Skeletal muscle tissue (tissue), 4 donors: ENCODE results near the gene SUSD6. TPM values are rescaled to one million over a fixed set of nuclear protein-coding genes. Genes with fewer than 3 reads are reported as not detected.
A peak's percentile ranks its signal among the peaks of the same experiment; 100 is the strongest.

ENCODE experiments used
- H3K27ac ChIP-seq: one replicate; pipeline ENCODE4 v1.7.0; 2013; ENCODE audit warnings: mild to moderate bottlenecking, low read depth, low read length, inconsistent platforms
- H3K27me3 ChIP-seq, 3 donors: one replicate each; pipeline ENCODE4 v1.7.0; 2013; ENCODE audit warnings: low read length in 3 of 3; ENCODE audit not compliant: control insufficient read depth in 3 of 3, insufficient read depth in 3 of 3
- H3K36me3 ChIP-seq, 3 donors: one replicate each; pipeline ENCODE4 v1.7.0; 2013; ENCODE audit warnings: low read length in 3 of 3; ENCODE audit not compliant: control insufficient read depth in 3 of 3, insufficient read depth in 3 of 3
- H3K4me1 ChIP-seq, 3 donors: one replicate each; pipeline ENCODE4 v1.7.0; 2013; ENCODE audit warnings: low read length in 3 of 3, mild to moderate bottlenecking in 3 of 3; ENCODE audit not compliant: control insufficient read depth in 3 of 3, insufficient read depth in 3 of 3
- H3K4me3 ChIP-seq, 3 donors: one replicate each; pipeline ENCODE4 v1.7.0; 2013; ENCODE audit warnings: low read length in 3 of 3
- H3K9ac ChIP-seq, 3 donors: one replicate each; pipeline ENCODE4 v1.7.0; 2013; ENCODE audit warnings: low read length in 3 of 3, mild to moderate bottlenecking in 3 of 3, moderate library complexity in 2 of 3, low read depth in 1 of 3
- H3K9me3 ChIP-seq, 3 donors: one replicate each; pipeline ENCODE4 v1.7.0; 2013; ENCODE audit warnings: low read length in 3 of 3; ENCODE audit not compliant: control insufficient read depth in 3 of 3
- total RNA-seq: library from RNA; depleted of rRNA; stranded (reverse); fragments of >200 nt; gene quantifications from one replicate; pipeline ENCODE4 v1.2.3, GENCODE V29; 2014
- donor health status: Osteomylitis.

The SUSD6 gene
- total RNA-seq, 1 donor from 2014 or later: 10.4 TPM

DNA sequence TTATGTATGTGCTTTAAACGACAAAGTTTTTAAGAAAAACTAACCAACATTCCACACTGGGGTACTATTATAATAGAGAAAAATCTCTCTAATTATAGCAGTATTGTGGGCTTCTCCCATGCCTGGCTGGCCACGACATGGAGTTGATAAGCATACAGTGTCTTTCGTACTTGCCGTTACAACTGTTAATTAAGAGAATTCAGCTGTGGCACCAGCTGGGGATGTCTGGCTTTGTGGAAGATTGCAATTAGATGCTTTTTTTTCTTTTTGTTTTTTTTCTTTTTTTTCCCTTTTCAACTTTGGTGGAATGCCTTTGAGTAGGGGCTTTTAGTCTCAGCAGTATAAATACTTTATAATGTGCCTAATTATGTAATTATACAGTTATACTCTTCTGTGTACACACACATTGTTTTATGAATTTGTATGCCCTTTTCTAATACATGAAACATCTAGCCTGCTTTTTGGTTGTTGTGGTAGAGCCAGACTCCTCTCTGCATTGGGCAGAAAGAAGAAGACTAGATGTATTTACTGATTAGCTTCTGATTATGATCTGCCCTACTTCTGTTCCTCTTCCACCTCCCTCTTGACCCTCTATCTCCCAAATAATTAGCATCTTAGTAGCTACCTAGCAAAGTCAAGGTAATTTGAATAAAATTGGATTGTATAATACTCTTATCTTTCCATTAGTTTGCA, 76.4 kb downstream of the SUSD6 start:
- Histone ChIP-seq H3K36me3 (no peaks in the 10 kb centered on the region), H3K4me1 (peaks cover 34 to 45% (median 37%) of the 10 kb centered on the region in 3 donors), H3K9ac (no peak overlapping the region), H3K9me3 (no peaks in the 10 kb centered on the region), H3K4me3 (no peak overlapping the region), H3K27ac (no peak overlapping the region), H3K27me3 (no peaks in the 10 kb centered on the region)

DNA sequence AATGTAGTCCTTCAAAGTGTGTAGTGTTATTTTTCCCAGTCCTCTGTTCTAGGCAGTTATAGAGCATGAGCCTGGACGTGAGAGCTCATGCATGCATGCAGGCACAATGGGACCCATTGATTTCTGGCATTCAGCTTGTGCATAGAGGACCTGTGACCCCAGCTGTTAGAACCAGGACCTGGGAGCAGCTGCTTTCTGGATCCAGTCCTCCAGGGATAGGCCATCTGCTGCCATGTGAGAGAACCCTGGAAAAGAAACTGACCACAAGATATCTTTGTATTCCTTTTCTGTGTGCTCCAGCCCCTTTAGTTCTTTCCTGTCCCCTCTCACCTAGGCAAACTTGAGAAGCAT, 76.9 kb downstream of the SUSD6 start:
- Histone ChIP-seq H3K9me3 (no peaks in the 10 kb centered on the region), H3K4me3 (no peak overlapping the region), H3K4me1 (peaks cover 37 to 45% (median 38%) of the 10 kb centered on the region in 3 donors), H3K27me3 (no peaks in the 10 kb centered on the region), H3K36me3 (no peaks in the 10 kb centered on the region), H3K27ac (no peak overlapping the region), H3K9ac (no peak overlapping the region)

- Histone ChIP-seq H3K9me3 (no peaks in the 10 kb centered on the region), H3K27me3 (no peaks in the 10 kb centered on the region), H3K36me3 (no peaks in the 10 kb centered on the region), H3K4me3 (no peak overlapping the region), H3K4me1 (peaks cover 35 to 43% (median 43%) of the 10 kb centered on the region in 3 donors), H3K9ac (no peak overlapping the region), H3K27ac (no peak overlapping the region)
Measured at GRCh38 chr14:69690042-69690441, 78.6 kb downstream of the SUSD6 start.

GRCh38 chr14:69692594-69692993, 81.2 kb downstream of the SUSD6 start:
- Histone ChIP-seq H3K27ac (peak overlapping the region; percentile 9), H3K9ac (no peak overlapping the region), H3K9me3 (no peaks in the 10 kb centered on the region), H3K4me3 (no peak overlapping the region), H3K36me3 (no peaks in the 10 kb centered on the region), H3K27me3 (no peaks in the 10 kb centered on the region), H3K4me1 (peaks cover 43 to 53% (median 53%) of the 10 kb centered on the region in 3 donors)

DNA sequence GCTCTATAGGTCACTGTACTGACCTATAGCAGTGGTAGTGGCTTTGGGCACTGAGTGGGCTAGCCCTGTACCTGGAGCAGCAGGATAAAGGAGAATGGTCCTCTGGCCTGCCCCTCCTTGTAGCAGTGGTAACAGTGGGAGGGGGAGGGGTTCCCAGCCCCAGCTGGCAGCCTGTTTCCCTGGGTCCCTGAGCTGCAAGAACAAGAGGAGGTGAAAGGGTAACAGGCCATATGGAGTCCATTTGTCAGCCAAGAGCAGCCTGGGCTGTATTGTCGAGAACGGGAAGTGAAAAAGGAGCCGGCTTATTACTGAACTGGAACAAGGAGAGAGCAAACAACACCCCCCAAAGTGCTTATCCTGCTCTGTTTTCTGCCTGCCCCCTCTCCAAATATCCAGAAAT, 81.7 kb downstream of the SUSD6 start:
- no peak overlapping the region for H3K4me3 ChIP-seq
- H3K27me3 ChIP-seq: no peaks in the 10 kb centered on the region
- H3K9ac ChIP-seq: no peak overlapping the region
- H3K9me3 ChIP-seq: no peaks in the 10 kb centered on the region
- peaks cover 43 to 53% (median 50%) of the 10 kb centered on the region in 3 donors for H3K4me1 ChIP-seq
- no peaks in the 10 kb centered on the region for H3K36me3 ChIP-seq
- peak overlapping the region; percentile 9 for H3K27ac ChIP-seq

DNA sequence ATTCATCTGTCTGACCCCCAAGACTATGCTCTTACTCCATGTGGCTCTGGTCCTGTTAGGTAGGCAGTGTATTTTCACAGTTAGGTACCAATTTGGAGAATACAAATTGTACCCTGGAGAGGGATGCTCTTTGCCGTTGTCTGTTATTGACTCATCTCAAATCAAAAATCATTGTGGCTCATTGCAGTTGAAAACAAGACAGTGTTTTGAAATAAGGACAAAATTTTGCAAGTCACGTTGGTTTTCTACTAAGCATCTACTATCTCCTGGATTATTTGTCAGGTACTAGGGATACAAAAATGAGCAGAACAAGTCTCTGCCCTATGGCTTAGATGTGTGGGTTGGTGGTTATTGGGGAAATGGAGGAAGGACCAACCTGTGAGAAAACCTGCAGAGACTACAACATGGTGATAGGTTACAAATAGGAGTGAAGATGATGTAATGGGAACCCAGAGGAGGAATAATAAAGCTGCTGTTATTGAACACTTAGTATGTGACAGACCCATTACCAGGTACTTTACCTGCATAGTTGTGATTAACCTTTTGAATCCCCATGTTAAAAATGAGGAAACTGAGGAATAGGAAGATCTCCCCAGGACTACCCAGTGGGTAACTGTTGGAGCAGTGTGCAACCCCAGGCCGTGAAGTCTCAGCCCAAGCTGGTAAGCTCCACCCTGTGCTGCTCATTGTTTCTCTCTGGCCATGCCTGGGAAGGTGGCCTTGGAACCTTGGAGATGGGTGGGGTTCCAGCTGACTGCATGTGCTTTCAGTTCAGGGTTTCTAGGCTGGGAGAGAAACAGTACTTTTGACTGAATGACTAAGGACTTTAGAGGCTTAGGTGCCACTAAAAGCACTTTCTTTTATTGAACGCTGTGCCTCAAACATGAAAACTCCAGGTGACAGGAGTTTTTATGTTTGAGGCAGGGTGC, 82.7 kb downstream of the SUSD6 start:
- no peaks in the 10 kb centered on the region for H3K36me3 ChIP-seq
- H3K4me1 ChIP-seq: peaks cover 43 to 55% (median 48%) of the 10 kb centered on the region in 3 donors
- no peak overlapping the region for H3K9ac ChIP-seq
- no peaks in the 10 kb centered on the region for H3K9me3 ChIP-seq
- H3K4me3 ChIP-seq: no peak overlapping the region
- H3K27ac ChIP-seq: peak overlapping the region; percentile 32
- H3K27me3 ChIP-seq: no peaks in the 10 kb centered on the region

GRCh38 chr14:69694730-69695281, 83.4 kb downstream of the SUSD6 start:
- Histone ChIP-seq H3K4me3 (no peak overlapping the region), H3K36me3 (no peaks in the 10 kb centered on the region), H3K9me3 (no peaks in the 10 kb centered on the region), H3K9ac (no peak overlapping the region), H3K4me1 (peaks cover 43 to 55% (median 48%) of the 10 kb centered on the region in 3 donors), H3K27me3 (no peaks in the 10 kb centered on the region), H3K27ac (peak overlapping the region; percentile 32)

- no peak overlapping the region for H3K4me3 ChIP-seq
- peak overlapping the region in 1 of 3 donors; percentile 18 for H3K9ac ChIP-seq
- H3K4me1 ChIP-seq: peaks cover 45 to 55% (median 48%) of the 10 kb centered on the region in 3 donors
- no peaks in the 10 kb centered on the region for H3K27me3 ChIP-seq
- H3K27ac ChIP-seq: peak overlapping the region; percentile 32
- no peaks in the 10 kb centered on the region for H3K36me3 ChIP-seq
- H3K9me3 ChIP-seq: no peaks in the 10 kb centered on the region
Measured at GRCh38 chr14:69695322-69696203, 84.2 kb downstream of the SUSD6 start.

DNA sequence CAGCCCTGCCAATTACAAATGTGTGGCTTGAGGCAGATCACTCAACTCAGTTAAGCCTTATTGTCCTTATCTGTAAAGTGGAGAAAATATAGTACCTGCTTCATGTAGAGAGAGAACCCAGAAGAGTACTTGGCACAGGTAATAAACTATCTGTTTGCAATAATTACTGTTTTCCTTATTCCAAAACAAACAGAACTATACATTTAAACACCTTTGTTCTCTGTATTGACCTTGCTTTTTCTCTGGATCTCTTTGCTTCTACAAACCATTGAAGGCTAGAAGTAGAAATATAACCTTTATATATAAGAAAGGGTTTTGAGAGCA, 84.8 kb downstream of the SUSD6 start:
- H3K9ac ChIP-seq: peak overlapping the region in 1 of 3 donors; percentile 18
- H3K36me3 ChIP-seq: no peaks in the 10 kb centered on the region
- no peak overlapping the region for H3K4me3 ChIP-seq
- no peaks in the 10 kb centered on the region for H3K27me3 ChIP-seq
- peaks cover 46 to 55% (median 49%) of the 10 kb centered on the region in 3 donors for H3K4me1 ChIP-seq
- peak overlapping the region; percentile 32 for H3K27ac ChIP-seq
- no peaks in the 10 kb centered on the region for H3K9me3 ChIP-seq
